Mesodermal cell (in vitro differentiated cells): ENCODE data around the gene RNU6-9.

Source experiments
- H3K27ac ChIP-seq: 2 replicates; pipeline ENCODE4 v1.7.0; 2013; ENCODE audit warnings: mild to moderate bottlenecking, low read depth, low read length, moderate library complexity; ENCODE audit not compliant: severe bottlenecking
- H3K36me3 ChIP-seq: 2 replicates; pipeline ENCODE4 v1.7.1; 2013; ENCODE audit warnings: mild to moderate bottlenecking, low read length, moderate library complexity; ENCODE audit not compliant: control insufficient read depth, insufficient read depth
- H3K4me1 ChIP-seq: one replicate; pipeline ENCODE4 v1.7.1; 2013; ENCODE audit warnings: mild to moderate bottlenecking, low read length; ENCODE audit not compliant: insufficient read depth, control insufficient read depth, poor library complexity, severe bottlenecking
- H3K4me3 ChIP-seq: 2 replicates; pipeline ENCODE4 v1.7.0; 2013; ENCODE audit warnings: low read length, control low read depth, mild to moderate bottlenecking; ENCODE audit not compliant: insufficient read depth, poor library complexity, severe bottlenecking; ENCODE audit errors: extremely low read depth
- H3K9me3 ChIP-seq: 2 replicates; pipeline ENCODE4 v1.7.1; 2013; ENCODE audit warnings: mild to moderate bottlenecking, low read length, moderate library complexity; ENCODE audit not compliant: control insufficient read depth
- WGBS, 2 experiments: methylation state at CpG; one replicate each; pipeline ENCODE4 v1.1.5; 2013; ENCODE audit warnings: missing lambda C conversion rate in 2 of 2; ENCODE audit not compliant: insufficient coverage in 2 of 2; 5-methylcytosine and 5-hydroxymethylcytosine counted together

RNU6-9 gene

DNA sequence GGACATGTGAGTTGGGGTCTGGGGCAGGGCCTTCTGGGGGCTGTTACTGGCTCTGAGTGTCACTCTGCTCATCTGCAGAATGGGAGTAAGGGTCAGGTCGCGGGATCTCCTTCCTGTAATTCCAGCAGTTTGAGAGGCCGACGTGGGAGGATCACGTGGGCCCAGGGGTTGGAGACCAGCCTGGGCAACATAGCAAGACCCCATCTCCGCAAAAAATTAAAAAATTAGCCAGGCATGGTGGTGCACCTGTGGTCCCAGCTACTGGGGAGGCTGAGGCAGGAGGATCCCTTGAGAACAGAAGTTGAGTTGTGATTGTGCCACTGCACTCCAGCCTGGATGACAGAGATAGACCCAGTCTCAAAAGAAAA is 36.6 kb downstream of the RNU6-9 start:
- peaks cover 64% of the 10 kb centered on the region for H3K36me3 ChIP-seq
- WGBS, 2 experiments = 86 to 98% methylated on average over 6 of the region's 6 CpGs

GRCh38 chr19:931860-932647 is 38.8 kb downstream of the RNU6-9 start:
- 87 to 92% methylated on average over 24 to 30 of the region's 32 CpGs for WGBS, 2 experiments
- Histone ChIP-seq H3K36me3 (peaks cover 81% of the 10 kb centered on the region), H3K4me3 (no peak overlapping the region)

More for the DNA sequence above, 36.6 kb downstream of the RNU6-9 start:
- no peak overlapping the region for H3K4me3 ChIP-seq
- H3K4me1 ChIP-seq = peaks cover 22% of the 10 kb centered on the region
- H3K27ac ChIP-seq = no peak overlapping the region
- no peaks in the 10 kb centered on the region for H3K9me3 ChIP-seq

GRCh38 chr19:932648-933552 is 39.6 kb downstream of the RNU6-9 start:
- H3K36me3 ChIP-seq = peaks cover 86% of the 10 kb centered on the region
- H3K27ac ChIP-seq = peak overlapping the region; percentile 90
- H3K9me3 ChIP-seq = no peaks in the 10 kb centered on the region
- 57 to 67% methylated on average over 41 to 42 of the region's 54 CpGs for WGBS, 2 experiments
- peaks cover 22% of the 10 kb centered on the region for H3K4me1 ChIP-seq
- no peak overlapping the region for H3K4me3 ChIP-seq

More at GRCh38 chr19:931860-932647, 38.8 kb downstream of the RNU6-9 start:
- peaks cover 22% of the 10 kb centered on the region for H3K4me1 ChIP-seq
- H3K27ac ChIP-seq = peak overlapping the region; percentile 90
- no peaks in the 10 kb centered on the region for H3K9me3 ChIP-seq

- Histone ChIP-seq H3K4me1 (peaks cover 26% of the 10 kb centered on the region), H3K9me3 (no peaks in the 10 kb centered on the region), H3K27ac (peak overlapping the region; percentile 90), H3K4me3 (no peak overlapping the region), H3K36me3 (peaks cover 86% of the 10 kb centered on the region)
- WGBS, 2 experiments = 60 to 70% methylated on average over 7 to 12 of the region's 14 CpGs
These were observed 40.2 kb downstream of the RNU6-9 start for GRCh38 chr19:933553-933882.

DNA sequence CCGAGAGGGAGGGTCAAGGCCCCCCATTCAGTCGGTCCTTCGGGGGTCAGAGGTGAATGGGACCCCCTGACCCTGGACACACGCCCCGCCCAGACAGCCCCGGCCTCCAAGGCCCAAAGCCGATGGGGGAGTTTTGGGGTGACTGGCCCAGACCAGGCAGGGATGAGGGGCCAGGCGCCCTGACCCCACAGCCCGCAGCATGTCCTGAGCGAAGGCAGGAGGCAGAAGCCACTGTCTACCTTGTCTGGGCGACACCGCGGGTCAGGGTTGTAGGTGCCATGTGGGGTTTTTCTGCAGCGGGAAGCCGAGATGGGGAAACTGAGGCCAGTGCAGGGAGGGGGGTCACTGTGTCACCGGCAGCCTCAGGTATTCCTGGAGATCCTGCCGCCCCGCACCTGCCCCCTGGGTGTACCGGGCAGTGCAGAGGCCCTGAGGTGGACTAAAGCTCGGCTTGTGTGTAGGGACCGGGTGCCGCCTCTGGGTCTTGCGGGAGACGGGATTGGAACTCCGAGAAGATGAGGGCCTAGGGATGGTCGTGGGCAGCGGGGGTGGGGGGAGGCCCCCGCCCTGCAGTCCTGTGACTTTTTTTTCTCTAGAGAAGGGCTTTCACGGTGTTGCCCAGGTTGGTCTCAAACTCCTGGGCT is 41.0 kb downstream of the RNU6-9 start:
- H3K9me3 ChIP-seq = no peaks in the 10 kb centered on the region
- H3K27ac ChIP-seq = peak overlapping the region; percentile 23
- H3K4me3 ChIP-seq = no peak overlapping the region
- peaks cover 26% of the 10 kb centered on the region for H3K4me1 ChIP-seq
- WGBS, 2 experiments = 89 to 92% methylated on average over 20 to 29 of the region's 29 CpGs
- H3K36me3 ChIP-seq = peaks cover 87% of the 10 kb centered on the region

GRCh38 chr19:934865-935479 is 41.7 kb downstream of the RNU6-9 start:
- Histone ChIP-seq H3K27ac (peak overlapping the region; percentile 23), H3K4me1 (peaks cover 28% of the 10 kb centered on the region), H3K4me3 (no peak overlapping the region), H3K9me3 (no peaks in the 10 kb centered on the region), H3K36me3 (peaks cover 87% of the 10 kb centered on the region)
- 93 to 96% methylated on average over 20 to 30 of the region's 31 CpGs for WGBS, 2 experiments

- WGBS, 2 experiments = 92 to 93% methylated on average over 10 of the region's 10 CpGs
- Histone ChIP-seq H3K4me1 (peaks cover 28% of the 10 kb centered on the region), H3K27ac (no peak overlapping the region)
These were observed 42.9 kb downstream of the RNU6-9 start for GRCh38 chr19:936175-936546.

GRCh38 chr19:937259-937694 is 44.0 kb downstream of the RNU6-9 start:
- no peak overlapping the region for H3K27ac ChIP-seq
- 95 to 96% methylated on average over 10 to 11 of the region's 16 CpGs for WGBS, 2 experiments
- H3K4me1 ChIP-seq = peaks cover 28% of the 10 kb centered on the region
- H3K36me3 ChIP-seq = peaks cover 86% of the 10 kb centered on the region
- H3K9me3 ChIP-seq = no peaks in the 10 kb centered on the region
- no peak overlapping the region for H3K4me3 ChIP-seq

More at GRCh38 chr19:936175-936546, 42.9 kb downstream of the RNU6-9 start:
- Histone ChIP-seq H3K36me3 (peaks cover 85% of the 10 kb centered on the region), H3K4me3 (no peak overlapping the region), H3K9me3 (no peaks in the 10 kb centered on the region)

DNA sequence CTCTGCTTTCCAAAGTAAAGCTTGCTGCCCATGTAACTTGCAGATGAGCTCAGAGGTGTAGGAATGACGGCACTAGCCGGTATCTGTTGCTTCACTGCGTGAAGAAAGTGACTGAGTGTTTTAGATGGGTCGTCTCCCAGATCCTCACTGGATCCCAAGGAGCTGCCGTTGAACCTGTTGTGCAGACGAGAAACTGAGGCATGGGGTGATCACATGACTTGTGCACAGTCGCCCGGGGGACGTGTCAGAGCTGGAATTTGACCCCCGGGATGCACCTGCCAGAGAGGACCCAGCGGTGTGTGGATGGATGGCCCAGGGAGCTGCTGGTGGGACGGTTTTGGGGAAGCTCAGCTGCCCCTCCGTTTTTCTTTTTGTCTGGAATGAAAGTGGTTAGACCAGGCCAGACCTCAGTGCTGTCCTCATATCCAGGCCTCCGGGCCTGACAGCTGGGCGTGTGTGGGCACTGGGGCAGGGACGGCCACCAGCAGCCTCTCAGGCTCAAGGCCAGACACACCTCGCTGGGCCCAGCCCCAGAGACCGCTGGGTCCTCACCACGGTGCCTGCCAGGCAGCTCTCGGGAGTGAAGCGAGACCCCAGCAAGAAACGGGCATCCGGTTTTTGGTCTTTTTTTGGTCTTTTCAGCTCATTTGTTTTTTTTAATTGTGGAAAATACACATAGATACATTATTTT is 45.1 kb downstream of the RNU6-9 start:
- peaks cover 93% of the 10 kb centered on the region for H3K36me3 ChIP-seq
- H3K9me3 ChIP-seq = no peaks in the 10 kb centered on the region
- WGBS, 2 experiments = 95% methylated on average over 17 to 19 of the region's 23 CpGs
- H3K27ac ChIP-seq = no peak overlapping the region
- H3K4me1 ChIP-seq = peaks cover 18% of the 10 kb centered on the region
- H3K4me3 ChIP-seq = no peak overlapping the region

- WGBS, 2 experiments = 95 to 97% methylated on average over 17 to 22 of the region's 22 CpGs
- Histone ChIP-seq H3K4me1 (peaks cover 8% of the 10 kb centered on the region), H3K36me3 (peaks cover 93% of the 10 kb centered on the region), H3K4me3 (no peak overlapping the region), H3K27ac (no peak overlapping the region), H3K9me3 (no peaks in the 10 kb centered on the region)
These were observed 46.2 kb downstream of the RNU6-9 start for GRCh38 chr19:939439-939838.
